Erythroblast (primary cell): ENCODE measurements around the gene CCDC175.

Experiments
- GATA1 ChIP-seq: IDR thresholded peaks from 2 replicates; pipeline ENCODE4 v1.6.1; 2011; ENCODE audit warnings: low read depth, mild to moderate bottlenecking, control low read depth, low read length, moderate library complexity
- POLR2A ChIP-seq: IDR thresholded peaks from 2 replicates; pipeline ENCODE4 v1.6.1; 2011; ENCODE audit warnings: mild to moderate bottlenecking, low read length

DNA sequence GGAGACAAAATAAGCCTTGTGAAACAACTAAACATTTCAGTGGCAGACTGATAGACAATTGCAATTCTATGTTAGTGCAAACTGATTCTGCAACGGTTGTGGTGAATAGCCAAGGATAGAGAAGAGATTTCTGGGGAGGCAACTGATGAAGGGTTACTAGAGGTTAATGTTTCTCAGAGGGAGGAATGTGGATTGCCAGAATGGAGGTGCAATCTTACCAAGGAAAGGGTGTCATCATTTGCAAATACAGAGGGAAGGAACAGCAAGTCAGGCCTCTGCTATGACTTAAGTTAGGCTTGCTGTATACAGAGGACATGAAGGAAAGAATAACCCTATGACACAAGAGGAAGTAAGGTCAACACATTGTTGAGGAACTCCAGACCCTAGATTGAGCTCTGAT is 35.8 kb downstream of the CCDC175 start:
- TF ChIP-seq POLR2A (no peak), GATA1 (no peak)
